GM18858 (cell line): ENCODE measurements around the gene EIF3A.

Experiments
- ATAC-seq: cut with Tn5 transposase; IDR thresholded peaks from one replicate; pipeline ENCODE4 v1.9.1; 2021; ENCODE audit not compliant: unreplicated experiment

The EIF3A gene

DNA sequence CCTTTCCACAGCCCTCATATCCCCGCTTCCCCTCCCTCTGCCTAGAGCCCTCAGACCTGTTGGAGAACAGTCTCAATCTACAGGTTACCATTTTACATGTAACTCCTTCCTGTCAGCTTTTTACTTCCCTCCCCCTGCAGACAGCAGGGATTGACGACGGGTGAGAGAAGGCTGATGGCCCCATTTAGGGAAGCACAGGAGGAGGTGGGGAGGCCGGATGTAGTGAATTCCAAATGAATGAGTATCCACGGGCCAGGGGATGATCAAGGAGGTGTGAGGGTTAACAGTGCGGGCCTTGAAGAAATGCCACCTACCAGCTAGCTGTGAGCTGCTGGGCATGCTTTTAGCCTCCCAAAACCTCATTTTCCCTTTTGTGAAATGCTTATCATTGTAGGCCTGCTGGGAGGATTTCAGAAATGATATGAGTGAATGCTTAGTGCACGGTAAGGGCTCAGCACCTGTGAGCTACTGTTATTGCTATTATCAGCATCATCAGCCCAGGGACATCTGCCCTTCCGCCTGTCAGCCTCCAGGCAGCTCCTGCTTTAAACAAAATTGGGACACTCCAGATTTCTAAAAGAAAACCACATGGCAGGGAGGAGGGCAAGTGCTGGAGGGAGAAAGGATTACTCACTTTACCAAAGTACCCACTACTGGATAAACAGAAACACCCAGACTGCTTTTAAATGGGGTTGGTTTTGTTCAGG, 57.6 kb downstream of the EIF3A start:
- ATAC-seq, result no peak

DNA sequence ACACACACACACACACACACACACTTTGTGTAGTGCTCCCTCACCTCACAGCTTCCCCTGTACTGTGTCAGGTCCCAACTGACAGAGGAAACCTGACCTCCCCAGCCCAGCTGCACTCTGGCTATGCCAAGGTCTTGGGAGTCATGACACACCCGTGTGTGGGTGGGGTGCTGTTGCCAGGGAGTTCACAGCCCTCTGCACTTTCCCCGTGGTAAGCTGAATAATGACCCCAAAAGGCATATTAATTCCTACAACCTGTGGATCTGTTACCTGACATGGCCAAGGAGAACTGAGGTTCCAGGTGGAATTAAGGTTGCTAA, 60.0 kb downstream of the EIF3A start:
- no peak for ATAC-seq

DNA sequence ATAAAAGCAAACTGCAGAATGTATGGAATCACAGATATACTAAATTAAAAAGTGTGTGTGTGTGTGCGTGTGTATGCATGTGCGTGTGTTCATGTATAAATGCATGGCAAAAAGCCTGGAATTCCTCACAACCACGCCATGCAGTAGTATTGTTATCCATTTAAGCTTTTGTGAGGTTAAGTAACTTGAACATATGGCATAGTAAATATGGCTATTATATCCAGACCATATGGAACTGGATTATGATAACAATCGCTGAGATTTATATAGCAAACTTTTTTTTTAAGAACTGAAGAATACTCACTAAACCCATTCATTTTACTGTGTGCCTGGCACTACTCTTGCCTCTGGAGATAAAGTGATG, 73.4 kb downstream of the EIF3A start:
- ATAC-seq, result no peak

DNA sequence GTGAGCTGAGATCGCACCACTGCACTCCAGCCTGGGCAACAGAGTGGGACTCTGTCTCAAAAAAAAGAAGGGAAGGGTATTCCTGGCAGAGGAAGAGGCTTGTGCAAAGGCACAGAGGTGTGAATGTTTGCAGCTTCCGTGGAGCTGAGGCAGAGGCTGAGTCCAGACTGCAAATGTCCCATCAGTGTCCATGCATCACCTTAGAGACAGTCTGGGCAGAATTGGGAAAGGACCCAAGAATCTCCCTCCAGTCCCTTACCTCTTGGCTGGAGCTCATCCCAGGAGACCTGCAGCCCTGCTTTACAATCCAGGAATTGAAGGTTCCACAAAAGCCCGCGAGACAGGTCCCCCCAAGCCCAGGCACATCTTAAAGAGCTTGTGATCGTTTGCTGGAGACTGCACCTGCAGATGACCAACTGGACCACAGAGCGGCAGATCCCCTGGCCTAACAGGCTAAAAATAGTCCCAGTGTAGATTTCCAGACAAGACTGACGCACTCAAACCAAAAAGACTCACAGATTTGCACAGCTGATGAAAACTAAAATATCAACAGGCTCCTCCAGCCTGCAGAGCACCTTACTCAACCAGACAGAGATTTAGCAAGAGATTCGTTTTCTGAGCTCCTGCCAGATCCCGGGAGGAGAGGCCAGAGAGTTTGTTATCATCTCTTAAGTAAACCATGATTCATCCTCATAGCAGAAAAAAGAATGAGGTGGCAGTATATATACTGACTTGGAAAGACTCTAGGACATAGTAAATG, 74.0 kb downstream of the EIF3A start:
- no peak for ATAC-seq

DNA sequence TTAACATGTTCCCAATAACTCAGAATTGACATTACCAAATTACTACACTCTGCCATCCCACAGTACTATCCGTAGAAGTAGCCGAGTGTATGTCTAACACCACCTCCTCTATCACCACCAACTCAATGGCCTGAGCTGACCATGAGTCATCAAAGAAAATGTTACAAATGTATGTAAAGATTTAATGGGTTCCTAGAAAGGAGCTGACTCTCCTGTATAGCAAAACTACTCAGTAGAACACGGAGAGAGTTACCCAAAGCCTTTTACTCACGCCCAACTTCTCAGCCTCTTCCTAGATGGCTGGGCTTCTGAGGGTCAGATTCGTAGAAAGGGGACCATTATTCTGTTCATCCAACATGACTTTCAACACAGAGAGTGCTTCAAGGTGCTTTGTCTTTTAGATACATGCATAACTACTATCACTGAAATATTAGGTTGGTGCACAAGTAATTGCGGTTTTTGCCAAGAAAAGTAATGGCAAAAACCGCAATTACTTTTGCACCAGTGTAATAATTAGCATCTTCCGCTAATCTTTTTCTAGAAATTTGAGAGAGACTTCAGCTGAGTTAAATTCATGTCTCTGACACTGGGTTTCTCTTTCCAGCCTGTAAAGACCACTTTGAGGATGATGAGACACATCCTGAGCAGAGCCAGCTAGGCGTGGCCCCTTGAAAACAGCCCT, 75.1 kb downstream of the EIF3A start:
- no peak for ATAC-seq

DNA sequence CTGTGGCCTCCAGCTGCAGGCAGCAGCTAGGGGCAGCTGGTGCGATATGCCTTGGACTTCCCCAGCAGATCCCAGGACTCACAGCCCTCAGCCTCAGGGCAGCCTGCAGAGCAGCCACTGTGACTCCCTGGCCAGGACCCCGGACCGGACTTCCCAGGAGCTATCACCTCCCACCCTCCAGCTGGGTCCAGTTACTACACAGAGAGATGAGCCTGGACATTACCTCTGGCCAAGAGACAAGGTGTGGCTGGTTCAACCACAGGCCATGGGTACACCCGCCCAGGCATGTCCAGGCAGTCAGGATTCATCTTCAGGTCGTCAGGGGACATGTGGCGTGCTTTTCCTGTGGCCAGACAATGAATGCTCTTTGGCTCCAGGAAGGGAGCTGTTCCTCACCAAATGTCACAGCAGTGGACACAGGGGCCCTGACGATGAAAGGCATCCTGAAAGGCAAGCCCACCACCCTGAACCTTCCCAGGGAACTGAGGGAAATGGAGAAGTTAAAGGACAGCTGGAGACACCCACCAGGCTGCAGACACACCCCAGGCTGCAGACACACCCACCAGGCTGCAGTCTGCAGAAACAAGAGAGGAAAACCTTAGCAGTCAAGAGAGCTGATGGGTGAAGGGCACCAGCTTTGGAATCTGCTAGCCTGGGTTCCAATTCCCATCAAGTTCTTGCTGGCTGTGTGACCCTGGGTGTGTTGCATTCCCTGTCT, 76.9 kb downstream of the EIF3A start:
- ATAC-seq, result no peak

DNA sequence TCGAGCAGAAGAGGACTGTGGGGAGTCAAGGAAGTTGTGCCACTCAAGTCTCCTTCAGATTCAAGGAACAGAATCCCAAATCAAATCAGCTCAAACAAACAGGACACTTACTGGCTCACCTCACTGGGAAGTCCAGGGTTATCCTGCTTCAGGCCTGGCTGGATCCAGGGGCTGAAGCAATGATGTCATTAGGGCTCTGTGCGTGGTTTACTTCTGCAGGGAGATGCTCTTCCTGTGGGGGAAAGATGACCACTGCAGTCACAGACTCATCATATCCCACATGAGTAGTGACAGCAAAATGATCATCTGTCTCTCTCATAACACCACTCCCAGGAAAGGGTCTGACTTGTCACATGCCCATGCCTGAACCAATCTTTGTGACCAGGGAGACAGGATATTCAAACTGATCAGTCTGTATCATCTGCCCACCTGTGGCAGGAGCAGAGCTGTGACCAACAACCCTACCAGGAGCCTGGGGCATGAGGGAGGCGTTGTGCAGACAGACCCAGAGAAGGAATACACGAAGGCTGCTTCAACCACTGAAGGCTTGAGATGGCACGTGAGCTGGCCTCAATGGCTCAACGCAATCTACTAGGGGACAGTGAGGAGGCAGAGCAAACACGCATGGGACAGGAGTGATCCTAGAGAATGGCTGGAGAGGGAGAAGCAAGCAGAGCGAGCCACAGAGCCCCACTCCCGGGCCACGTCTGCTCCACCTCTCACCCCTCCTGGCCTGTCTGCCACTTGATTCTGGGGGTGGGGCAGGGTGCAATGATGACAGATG, 78.7 kb downstream of the EIF3A start:
- no peak for ATAC-seq

DNA sequence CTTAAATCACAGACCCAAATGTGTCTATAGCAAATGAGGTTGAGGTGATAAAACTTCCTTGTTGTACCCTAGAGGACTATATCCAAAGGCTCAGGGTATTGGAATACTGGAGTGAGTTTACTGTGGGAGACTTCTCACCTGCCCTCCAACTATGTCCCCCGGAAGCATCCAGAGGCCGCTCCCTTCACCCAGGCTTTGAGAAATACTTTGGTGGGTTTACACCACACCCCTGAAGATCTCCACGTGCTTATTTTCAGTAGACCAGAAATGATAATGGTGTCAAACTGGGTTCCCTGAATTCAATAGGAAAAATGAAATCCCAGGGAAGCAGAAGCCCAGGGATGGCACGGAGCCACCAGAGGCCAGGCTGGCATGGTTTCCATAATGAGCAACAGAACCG, 82.4 kb downstream of the EIF3A start:
- no peak for ATAC-seq

DNA sequence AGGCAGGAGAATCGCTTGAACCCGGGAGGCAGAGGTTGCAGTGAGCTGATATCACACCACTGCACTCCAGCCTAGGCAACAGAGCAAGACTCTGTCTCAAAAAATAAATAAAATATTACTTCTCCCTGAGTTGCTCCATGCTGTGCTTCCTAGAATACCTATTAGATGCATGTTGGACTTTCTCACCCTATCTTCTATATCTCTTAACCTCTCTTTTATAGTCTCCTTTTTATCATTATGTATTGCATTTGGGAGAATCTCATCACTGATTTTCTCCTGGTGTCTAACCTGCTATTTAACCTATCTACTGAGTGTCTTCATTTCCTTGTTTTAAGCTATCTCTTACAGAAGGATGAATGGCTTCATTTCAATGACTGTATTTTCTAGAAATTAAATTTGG, 83.2 kb downstream of the EIF3A start:
- ATAC-seq, result no peak

DNA sequence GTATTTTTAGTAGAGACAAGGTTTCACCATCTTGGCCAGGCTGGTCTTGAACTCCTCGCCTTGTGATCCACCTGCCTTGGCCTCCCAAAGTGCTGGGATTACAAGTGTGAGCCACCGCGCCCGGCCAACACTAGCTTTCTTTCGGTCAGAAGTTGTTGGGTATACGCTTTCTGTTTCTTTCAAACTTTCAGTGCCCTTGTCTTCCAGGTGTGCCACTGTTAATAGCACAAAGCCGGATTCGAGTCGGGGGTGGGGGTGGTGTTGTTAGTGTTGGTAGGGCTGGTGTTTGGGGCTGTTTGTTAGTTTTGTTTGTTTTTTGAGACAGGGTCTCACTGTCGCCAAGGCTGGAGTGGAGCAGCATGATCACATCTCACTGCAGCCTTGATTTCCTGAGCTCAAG, 84.9 kb downstream of the EIF3A start:
- no peak for ATAC-seq

DNA sequence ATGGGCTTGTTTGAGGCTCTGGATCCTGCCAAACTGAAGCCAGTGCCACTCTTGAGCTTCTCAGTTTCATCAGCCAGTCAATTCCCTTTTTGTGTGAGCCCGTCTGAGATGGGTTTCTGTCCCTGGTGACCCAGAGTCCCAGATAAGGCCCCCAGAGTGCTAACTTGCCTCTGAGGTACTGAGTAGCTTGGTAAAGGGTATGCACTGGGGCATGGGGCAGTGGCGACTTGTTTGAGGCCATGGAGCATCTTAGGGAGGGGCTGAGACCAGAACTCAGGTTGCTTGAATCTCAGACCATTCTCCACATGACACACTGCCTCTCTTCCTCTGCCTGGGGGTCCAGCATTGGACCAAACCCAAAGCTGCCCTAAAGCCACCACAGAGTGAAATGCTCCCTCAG, 86.3 kb downstream of the EIF3A start:
- ATAC-seq, result no peak

DNA sequence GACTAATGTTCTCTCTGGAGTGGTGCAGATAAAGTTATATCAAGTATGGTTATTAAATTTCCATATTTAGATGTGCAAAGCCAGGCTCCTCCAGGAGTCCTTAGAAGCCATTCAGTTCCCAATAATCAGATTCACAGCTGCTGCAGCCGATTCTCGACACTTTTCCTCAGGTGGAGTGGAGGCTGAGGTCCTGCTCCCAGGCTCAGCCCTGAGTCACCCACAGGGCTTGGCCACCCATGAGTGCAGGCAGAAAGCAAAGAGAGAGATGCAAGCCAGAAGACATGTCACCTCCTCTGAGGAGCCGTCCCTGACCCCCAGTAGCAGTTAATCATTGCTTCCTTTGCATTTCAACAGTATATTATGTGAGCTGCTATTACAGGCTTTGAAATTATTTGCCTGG, 87.4 kb downstream of the EIF3A start:
- ATAC-seq, result no peak

DNA sequence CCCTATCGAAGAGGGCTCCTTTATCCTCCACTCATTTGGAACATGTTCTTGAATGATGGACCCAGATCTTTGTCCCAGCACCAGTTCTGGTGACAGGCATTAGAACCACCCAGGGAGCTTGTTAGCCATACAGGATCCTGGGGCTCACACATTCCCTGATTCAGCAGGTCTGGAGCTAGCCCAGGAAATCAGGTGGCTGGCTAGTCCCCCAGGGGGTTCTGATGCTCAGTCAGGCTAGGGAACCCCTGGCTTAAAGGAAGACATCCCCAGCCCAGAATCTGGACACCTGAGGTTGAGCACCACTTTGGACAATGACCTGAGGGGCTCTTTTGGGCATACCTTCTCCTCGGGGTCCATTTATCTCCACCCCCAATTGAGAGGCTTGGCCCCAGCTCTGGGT, 88.1 kb downstream of the EIF3A start:
- no peak for ATAC-seq

DNA sequence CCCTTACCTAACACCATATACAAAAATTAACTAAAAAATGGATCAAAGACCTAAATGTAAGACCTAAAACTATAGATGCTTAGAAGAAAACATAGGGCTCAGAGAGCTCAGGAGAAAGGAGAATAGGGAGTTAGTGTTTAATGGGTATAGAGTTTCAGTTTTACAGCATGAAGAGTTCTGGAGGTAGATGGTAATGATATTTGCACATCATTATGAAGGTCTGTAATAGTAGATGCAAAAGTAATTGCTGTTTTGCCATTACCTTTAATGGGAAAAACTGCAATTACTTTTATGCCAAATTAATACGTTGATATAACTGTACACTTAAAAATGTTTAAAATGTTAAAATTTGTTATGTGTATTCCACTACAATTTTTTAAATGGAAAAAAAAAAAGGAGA, 90.3 kb downstream of the EIF3A start:
- ATAC-seq, result no peak

DNA sequence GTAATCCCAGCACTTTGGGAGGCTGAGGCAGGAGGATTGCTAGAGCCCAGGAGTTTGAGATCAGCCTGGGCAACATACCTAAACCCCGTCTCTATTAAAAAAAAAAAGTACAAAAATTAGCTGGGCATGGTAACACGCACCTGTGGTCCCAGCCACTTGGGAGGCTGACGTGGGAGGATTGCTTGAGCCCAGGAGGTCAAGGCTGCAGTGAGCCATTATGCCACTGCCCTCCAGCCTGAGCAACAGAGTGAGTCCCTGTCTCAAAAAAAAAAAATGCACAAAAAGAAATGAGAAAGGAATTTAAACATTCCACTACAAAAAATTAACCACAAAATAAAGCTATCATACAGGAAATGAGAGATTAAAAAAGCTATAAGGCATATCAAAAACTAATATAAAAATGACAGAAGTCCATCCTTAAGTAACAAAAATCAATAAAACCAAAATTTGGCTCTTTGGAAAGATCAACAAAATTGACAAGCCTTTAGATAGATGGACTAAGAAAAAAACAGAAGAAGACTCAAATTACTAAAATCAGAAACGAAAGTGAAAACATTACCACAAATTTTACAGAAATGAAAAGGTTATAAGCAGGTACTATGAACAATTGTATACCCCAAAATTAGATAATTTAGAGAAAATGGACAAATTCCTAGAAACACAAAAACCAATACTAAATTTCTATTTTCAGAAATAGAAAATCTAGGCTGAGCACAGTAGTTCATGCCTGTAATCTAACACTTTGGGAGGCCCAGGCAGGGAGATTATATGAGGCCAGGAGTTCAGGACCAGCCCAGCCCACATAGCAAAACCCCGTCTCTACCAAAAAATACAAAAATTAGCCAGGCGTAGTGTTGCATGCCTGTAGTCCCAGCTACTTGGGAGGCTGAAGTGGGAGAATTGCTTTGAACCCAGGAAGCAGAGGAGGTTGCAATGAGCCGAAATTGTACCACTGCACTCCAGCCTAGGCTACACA, 93.5 kb downstream of the EIF3A start:
- ATAC-seq, result peak; percentile 80

DNA sequence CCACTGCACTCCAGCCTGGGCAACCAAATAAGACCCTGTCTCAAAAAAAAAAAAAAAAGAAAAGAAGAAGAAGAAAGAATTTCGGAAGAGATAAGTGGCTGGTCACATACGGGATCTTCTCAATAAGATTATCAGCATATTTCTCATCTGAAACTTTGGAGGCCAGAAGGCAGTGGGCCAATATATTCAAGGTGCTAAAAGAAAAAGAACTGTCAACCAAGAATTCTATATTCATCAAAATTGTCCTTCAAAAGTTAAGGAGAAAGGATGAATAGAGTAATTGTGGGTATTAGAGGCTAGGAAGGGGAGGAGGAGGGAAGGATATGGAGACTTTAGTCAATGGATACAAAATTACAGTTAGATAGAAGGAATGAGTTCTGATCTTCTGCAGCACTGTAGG, 95.0 kb downstream of the EIF3A start:
- no peak for ATAC-seq
